ENCODE data around the gene TACR1.

DNA sequence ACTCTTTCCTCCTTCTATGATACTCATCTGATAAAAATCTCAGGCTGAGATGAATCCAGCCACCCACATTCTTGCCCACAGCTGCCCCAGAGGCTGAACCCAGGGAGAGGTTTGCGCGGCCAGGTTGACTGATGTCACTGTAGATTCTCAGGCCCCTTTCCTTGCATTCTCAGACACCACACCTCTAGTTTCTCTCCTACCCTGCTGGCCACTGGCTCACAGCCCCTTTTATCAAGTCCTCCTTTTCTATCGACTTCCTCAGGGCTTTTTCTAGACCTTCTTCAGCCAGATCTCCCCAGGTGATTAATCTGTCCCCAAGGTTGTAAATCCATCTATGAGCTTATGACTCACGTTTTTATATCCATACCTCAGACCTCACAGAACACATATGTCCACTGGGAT, 99.8 kb downstream of the TACR1 start:
- TF ChIP-seq, protein P1, sequence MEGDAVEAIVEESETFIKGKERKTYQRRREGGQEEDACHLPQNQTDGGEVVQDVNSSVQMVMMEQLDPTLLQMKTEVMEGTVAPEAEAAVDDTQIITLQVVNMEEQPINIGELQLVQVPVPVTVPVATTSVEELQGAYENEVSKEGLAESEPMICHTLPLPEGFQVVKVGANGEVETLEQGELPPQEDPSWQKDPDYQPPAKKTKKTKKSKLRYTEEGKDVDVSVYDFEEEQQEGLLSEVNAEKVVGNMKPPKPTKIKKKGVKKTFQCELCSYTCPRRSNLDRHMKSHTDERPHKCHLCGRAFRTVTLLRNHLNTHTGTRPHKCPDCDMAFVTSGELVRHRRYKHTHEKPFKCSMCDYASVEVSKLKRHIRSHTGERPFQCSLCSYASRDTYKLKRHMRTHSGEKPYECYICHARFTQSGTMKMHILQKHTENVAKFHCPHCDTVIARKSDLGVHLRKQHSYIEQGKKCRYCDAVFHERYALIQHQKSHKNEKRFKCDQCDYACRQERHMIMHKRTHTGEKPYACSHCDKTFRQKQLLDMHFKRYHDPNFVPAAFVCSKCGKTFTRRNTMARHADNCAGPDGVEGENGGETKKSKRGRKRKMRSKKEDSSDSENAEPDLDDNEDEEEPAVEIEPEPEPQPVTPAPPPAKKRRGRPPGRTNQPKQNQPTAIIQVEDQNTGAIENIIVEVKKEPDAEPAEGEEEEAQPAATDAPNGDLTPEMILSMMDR (conservative IDR thresholded peaks at IDR 0.05; ENCODE audit: low read depth, low read length), result no peak
- no peak for TF ChIP-seq EZH2 (IDR thresholded peaks at IDR 0.05; ENCODE audit: low read length, unreplicated experiment)
